GM10847 (cell line): ENCODE data around the gene MPP3.

Source experiments
- POLR2A ChIP-seq: IDR thresholded peaks from 2 replicates; pipeline ENCODE4 v1.6.1; 2011; ENCODE audit not compliant: insufficient read length; ENCODE audit errors: extremely low read depth

Gene MPP3

DNA sequence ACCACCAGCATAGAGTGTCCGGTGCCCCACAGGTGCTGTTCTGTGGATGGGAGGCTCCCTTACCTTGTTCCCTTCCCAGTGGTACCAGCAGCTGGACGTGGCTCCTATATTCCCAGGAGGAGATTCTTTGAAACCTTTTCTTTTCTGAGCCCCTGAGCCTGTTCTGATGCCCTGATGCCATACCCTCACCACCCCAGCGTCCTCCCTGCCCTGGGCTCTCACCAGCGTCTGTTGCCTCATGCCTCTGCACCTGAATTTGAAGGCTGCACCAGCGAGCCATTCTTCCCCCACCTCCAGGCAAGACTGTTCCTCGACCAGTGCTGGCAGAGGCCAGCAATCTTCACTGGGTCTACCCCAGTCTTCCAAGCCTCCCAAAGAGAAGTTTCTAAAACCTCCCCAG, 74.9 kb downstream of the MPP3 start:
- no peak for TF ChIP-seq POLR2A

DNA sequence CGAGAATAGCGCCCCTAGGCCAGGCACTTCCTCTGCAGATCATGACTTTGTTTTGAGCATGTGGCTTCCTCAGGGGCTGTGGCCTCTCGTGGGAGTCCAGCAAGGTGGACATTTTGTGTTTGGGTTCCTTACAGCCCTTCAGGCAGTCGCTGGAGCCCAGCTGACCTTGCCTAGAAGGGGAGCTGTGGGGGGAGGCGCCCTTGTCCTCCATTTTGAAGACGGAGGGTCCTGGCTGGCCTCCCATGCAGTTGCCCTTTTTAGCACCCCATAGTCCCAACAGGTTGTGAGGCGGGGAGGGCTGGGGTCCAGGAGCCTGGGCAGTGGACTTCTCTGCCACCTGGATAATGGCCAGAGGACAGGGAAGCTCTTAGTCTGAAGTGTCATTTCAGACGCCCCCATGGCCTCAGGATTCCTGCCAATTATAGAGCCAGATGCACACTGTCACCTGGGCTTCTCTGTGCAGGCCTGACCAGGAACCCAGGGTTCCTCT, 75.7 kb downstream of the MPP3 start:
- no peak for TF ChIP-seq POLR2A

DNA sequence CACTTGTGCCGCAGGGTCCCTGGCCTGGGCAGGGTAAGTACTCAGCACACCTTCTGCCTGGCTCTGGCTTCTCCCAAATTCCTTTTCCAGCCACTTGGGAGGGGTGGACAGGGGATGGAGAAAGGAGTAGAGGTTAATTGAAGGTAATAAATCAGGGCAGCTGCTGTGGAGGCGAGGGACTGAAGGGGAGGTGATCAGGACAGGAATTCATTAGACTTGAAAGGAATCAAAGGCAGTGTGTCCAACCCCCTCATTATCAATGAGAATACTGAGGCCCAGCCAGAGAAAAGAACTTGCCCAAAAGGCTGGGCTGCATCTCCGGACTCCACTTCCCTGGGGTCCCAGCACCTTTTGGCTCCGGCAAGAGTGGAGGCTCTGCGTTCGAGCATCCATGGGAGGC, 76.7 kb downstream of the MPP3 start:
- TF ChIP-seq POLR2A = no peak

DNA sequence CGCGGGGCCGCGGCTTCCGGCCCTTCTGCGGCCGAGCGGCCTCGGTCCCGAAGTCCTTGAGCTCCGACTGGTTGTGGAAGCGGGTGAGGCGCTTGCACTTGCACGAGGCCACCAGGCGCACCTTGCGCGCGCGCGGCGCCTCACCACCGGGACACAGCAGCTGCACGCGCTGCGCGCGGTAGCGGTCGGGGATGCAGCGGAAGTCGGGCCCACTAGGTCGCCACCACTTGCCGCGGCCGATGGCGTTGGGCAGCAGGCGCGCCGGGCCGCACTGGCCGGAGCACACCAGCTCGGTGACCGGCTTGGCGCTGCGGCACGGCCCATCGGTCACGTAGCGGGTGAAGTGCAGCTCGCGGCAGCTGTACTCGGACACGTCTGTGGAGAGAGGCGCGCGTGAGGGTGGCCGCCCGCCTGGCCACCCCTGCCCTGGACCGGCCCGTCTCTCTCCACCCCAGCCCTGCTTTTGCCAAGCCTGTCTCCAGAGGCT, 77.5 kb downstream of the MPP3 start:
- TF ChIP-seq POLR2A = no peak

DNA sequence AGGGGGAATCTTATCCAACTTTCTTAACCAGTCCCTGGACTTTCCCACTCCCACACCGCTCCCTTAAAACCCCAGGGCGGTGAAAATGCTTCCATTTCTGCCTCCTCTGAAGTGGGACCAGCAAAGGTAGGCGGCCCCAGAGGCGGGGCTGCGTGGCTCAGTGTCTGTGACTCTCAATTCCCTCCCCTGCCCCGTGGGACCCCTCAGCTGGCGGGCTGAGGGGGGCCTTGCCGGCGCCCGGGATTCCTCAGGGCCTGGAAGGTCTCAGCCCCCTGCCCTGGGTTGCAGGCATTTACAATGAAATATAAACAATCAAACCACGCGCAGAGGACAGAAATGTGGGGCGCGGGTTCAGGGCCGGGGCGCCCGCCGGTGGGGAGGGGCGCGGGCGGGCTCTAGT, 78.0 kb downstream of the MPP3 start:
- no peak for TF ChIP-seq POLR2A

DNA sequence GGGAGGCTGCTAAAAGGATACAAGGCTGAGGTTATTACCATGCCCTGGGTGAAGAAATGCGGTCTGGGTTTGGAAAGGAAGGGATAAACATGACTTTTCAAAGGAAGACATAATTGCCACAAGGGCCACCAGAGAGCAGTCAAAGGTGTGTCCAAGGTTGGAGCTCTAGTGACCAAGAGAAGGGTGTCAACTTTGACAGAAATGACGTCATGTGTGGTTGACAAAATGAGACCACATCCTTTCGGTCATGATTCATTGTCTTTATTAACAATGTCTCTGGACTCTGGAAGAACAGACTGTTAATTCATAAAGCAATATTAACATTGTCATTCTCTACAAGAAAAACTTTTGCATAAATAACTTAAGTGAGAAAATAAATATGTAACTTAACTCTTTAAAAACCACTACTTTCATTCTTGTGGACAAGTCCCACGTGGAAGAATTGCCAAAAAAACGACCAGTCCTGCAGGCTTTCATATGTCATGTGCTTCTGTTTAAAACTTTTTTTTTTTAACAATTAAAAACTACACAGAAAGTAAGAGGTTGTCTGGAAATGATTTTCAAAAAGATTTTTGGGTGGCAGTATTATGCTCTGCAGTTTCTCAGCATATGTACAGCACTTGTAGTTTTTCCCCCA, 79.3 kb downstream of the MPP3 start:
- TF ChIP-seq POLR2A = no peak
